Kidney (tissue), 14 donors: Measurements from ENCODE around the gene FOSL2. TPM values are rescaled to one million over a fixed set of nuclear protein-coding genes. Genes with fewer than 3 reads are reported as not detected.

Source experiments
- DNase-seq, 5 donors: peaks; one replicate each; pipeline ENCODE4 v3.0.0-alpha.2; 2013 to 2020
- FAIRE-seq: peaks from 2 replicates; lab custom pipeline; 2012; peaks lifted over from hg19 to GRCh38; lab: Jason Lieb, UNC
- H3K27ac ChIP-seq, 2 donors: one replicate each; pipeline ENCODE4 v1.7.0; 2013; ENCODE audit warnings: low read depth in 2 of 2, low read length in 2 of 2, inconsistent platforms in 1 of 2
- H3K27me3 ChIP-seq: one replicate; pipeline ENCODE4 v1.7.1; 2013; ENCODE audit warnings: low read length, inconsistent platforms; ENCODE audit not compliant: control insufficient read depth, insufficient read depth
- H3K36me3 ChIP-seq, 3 donors: one replicate each; pipeline versions ENCODE4 v1.7.0 to v1.7.1; 2013; ENCODE audit warnings: low read length in 3 of 3, control low read depth in 1 of 3, inconsistent platforms in 1 of 3; ENCODE audit not compliant: insufficient read depth in 3 of 3, control insufficient read depth in 2 of 3
- H3K4me1 ChIP-seq, 3 donors: one replicate each; pipeline versions ENCODE4 v1.7.0 to v1.7.1; 2013; ENCODE audit warnings: low read length in 3 of 3, inconsistent platforms in 1 of 3, low read depth in 1 of 3; ENCODE audit not compliant: control insufficient read depth in 2 of 3, insufficient read depth in 2 of 3
- H3K4me3 ChIP-seq, 3 donors: one replicate each; pipeline versions ENCODE4 v1.7.0 to v1.8.1; 2013; ENCODE audit warnings: low read length in 3 of 3, control low read depth in 1 of 3, inconsistent platforms in 1 of 3
- H3K9ac ChIP-seq, 3 donors: one replicate each; pipeline versions ENCODE4 v1.7.0 to v1.7.1; 2013; ENCODE audit warnings: low read length in 3 of 3, control low read depth in 1 of 3, inconsistent platforms in 1 of 3
- H3K9me3 ChIP-seq, 3 donors: one replicate each; pipeline versions ENCODE4 v1.7.0 to v1.7.1; 2013; ENCODE audit warnings: low read length in 3 of 3, control low read depth in 1 of 3, inconsistent platforms in 1 of 3; ENCODE audit not compliant: control insufficient read depth in 2 of 3, insufficient read depth in 1 of 3
- CTCF ChIP-seq: IDR thresholded peaks from 3 replicates; pipeline ENCODE4 v1.5.1; 2012; ENCODE audit warnings: mild to moderate bottlenecking, moderate library complexity, borderline replicate concordance; ENCODE audit not compliant: insufficient read depth; ENCODE audit errors: extremely low read depth
- intact Hi-C: fragments of 100-400 bp; cut with DNase I; formaldehyde crosslinking; loops from one replicate; pipeline ENCODE4 v1.11.1; 2022
- polyA plus RNA-seq: library from polyadenylated mRNA; stranded (reverse); fragments of 350-450 nt; fragmentation: Illumina TruSeq; extraction: RNeasy Lipid Tissue Mini Kit (QIAGEN cat#74804); gene quantifications from one replicate; pipeline ENCODE4 v1.2.3, GENCODE V29; 2014; ENCODE audit warnings: low read depth, low replicate concordance; ENCODE audit not compliant: insufficient read depth
- total RNA-seq: library from RNA; stranded (reverse); fragmentation: NEBNext Ultra II Directional; extraction: Animal tissue kit (Norgen Biotek cat#: 25700); gene quantifications from one replicate; pipeline ENCODE4 v1.2.1, GENCODE V29; 2021
- donor health status: control.
- donor health status: control.
- donor health status: control.
- donor health status: control.
- donor health status: control.
- donor health status: DM: yes; HTN: yes; CAD: no.
- donor health status: Normal renal cell carcinoma (clear cell type).

Gene FOSL2
- total and polyA plus RNA-seq, 2 donors from 2014 or later, result 20.6 to 149 TPM

- no peak for TF ChIP-seq CTCF
- DNase-seq, result no peak
- peaks cover 0 to 7% (median 5%) of the 10 kb centered on the region in 3 donors for H3K4me1 ChIP-seq
- H3K36me3 ChIP-seq, result peaks cover 2 to 47% (median 40%) of the 10 kb centered on the region in 3 donors
- no peak overlapping the region for H3K27ac ChIP-seq
- H3K9me3 ChIP-seq, result no peaks in the 10 kb centered on the region
- intact Hi-C loops, result no loop called here
- H3K27me3 ChIP-seq, result no peaks in the 10 kb centered on the region
- no peak for FAIRE-seq
- no peak overlapping the region for H3K4me3 ChIP-seq
- no peak overlapping the region for H3K9ac ChIP-seq
These were observed 23.1 kb downstream of the FOSL2 start for GRCh38 chr2:28415715-28416114.

- Histone ChIP-seq H3K9ac (no peak overlapping the region), H3K27ac (peak overlapping the region in 1 of 2 donors; percentile 65), H3K27me3 (no peaks in the 10 kb centered on the region), H3K36me3 (peaks cover 2 to 17% (median 11%) of the 10 kb centered on the region in 3 donors), H3K4me3 (no peak overlapping the region), H3K9me3 (no peaks in the 10 kb centered on the region), H3K4me1 (peaks cover 0 to 7% (median 5%) of the 10 kb centered on the region in 3 donors)
- no peak for DNase-seq
- no peak for TF ChIP-seq CTCF
- intact Hi-C loops, result no loop called here
- FAIRE-seq, result no peak
These were observed 26.3 kb downstream of the FOSL2 start for GRCh38 chr2:28419003-28419402.

- peaks cover 2 to 13% (median 8%) of the 10 kb centered on the region in 3 donors for H3K36me3 ChIP-seq
- H3K9ac ChIP-seq, result no peak overlapping the region
- no peak overlapping the region for H3K4me3 ChIP-seq
- FAIRE-seq (no peak), DNase-seq (peak in 2 of 5 donors; percentile 44 to 52)
- peaks cover 0 to 7% (median 5%) of the 10 kb centered on the region in 3 donors for H3K4me1 ChIP-seq
- peak overlapping the region in 1 of 2 donors; percentile 23 for H3K27ac ChIP-seq
- no peaks in the 10 kb centered on the region for H3K27me3 ChIP-seq
- TF ChIP-seq CTCF, result no peak
- intact Hi-C loops, result no loop called here
- no peaks in the 10 kb centered on the region for H3K9me3 ChIP-seq
These were observed 27.0 kb downstream of the FOSL2 start for GRCh38 chr2:28419443-28420270.
